H1 (cell line): Measurements from ENCODE around the gene CHAD. TPM values are rescaled to one million over a fixed set of nuclear protein-coding genes. Genes with fewer than 3 reads are reported as not detected.

Source experiments
- CTCF ChIA-PET: fragments of 300-600 bp; sonication (Branson Sonifier 250); formaldehyde crosslinking; loops from one replicate; lab custom pipeline; 2021; ENCODE audit not compliant: partially characterized antibody; lab: Charles Lee
- POLR2A ChIA-PET: fragments of 300-600 bp; sonication (Branson Sonifier 250); formaldehyde crosslinking; loops from one replicate; lab custom pipeline; 2021; ENCODE audit warnings: inconsistent platforms; ENCODE audit not compliant: partially characterized antibody; lab: Charles Lee
- DNase-seq, 2 experiments: peaks; one replicate each; pipeline versions ENCODE4 v3.0.0 to v3.0.0-alpha.2; 2010 to 2022; ENCODE audit warnings: low spot score in 2 of 2, low read depth in 1 of 2, mixed read lengths in 1 of 2
- FAIRE-seq: peaks from 2 replicates; lab custom pipeline; 2011; peaks lifted over from hg19 to GRCh38; lab: Jason Lieb, UNC
- H2AFZ ChIP-seq: 2 replicates; pipeline ENCODE4 v1.8.1; 2012; ENCODE audit warnings: low read length, inconsistent platforms
- H2AK5ac ChIP-seq: 2 replicates; pipeline ENCODE4 v1.6.1; 2013; ENCODE audit warnings: low read depth, low read length
- H2BK120ac ChIP-seq: replicated peaks from 2 replicates; pipeline ENCODE3; 2013; ENCODE audit warnings: low read depth, low read length, inconsistent platforms
- H2BK12ac ChIP-seq: 2 replicates; pipeline ENCODE4 v1.6.1; 2013; ENCODE audit warnings: low read depth, low read length
- H2BK15ac ChIP-seq: 2 replicates; pipeline ENCODE4 v1.6.1; 2013; ENCODE audit warnings: low read length
- H2BK20ac ChIP-seq: 2 replicates; pipeline ENCODE4 v1.6.1; 2013; ENCODE audit warnings: low read length
- H2BK5ac ChIP-seq: 2 replicates; pipeline ENCODE4 v1.6.1; 2013; ENCODE audit warnings: low read depth, low read length
- H3K14ac ChIP-seq: 2 replicates; pipeline ENCODE4 v1.6.1; 2013; ENCODE audit warnings: inconsistent platforms; ENCODE audit not compliant: insufficient read length
- H3K18ac ChIP-seq: 2 replicates; pipeline ENCODE4 v1.6.1; 2013; ENCODE audit warnings: low read length; ENCODE audit errors: extremely low read depth
- H3K23ac ChIP-seq: 2 replicates; pipeline ENCODE4 v1.6.1; 2013; ENCODE audit warnings: inconsistent platforms; ENCODE audit not compliant: insufficient read length
- H3K23me2 ChIP-seq: 2 replicates; pipeline ENCODE4 v1.6.1; 2013; ENCODE audit warnings: low read depth, low read length
- H3K27ac ChIP-seq: 2 replicates; pipeline ENCODE4 v1.6.1; 2011; ENCODE audit warnings: low read depth, low read length, inconsistent platforms
- H3K27me3 ChIP-seq, 4 experiments: replicated peaks in 1 of 4; 1 replicate in 1 of 4; 2 replicates in 3 of 4; pipeline versions ENCODE4 v1.6.1 to v1.8.1; 2011 to 2013; ENCODE audit warnings: low read length in 3 of 4, mild to moderate bottlenecking in 3 of 4, inconsistent platforms in 2 of 4, mixed read lengths in 2 of 4, moderate library complexity in 1 of 4; ENCODE audit not compliant: control insufficient read depth in 3 of 4, insufficient read depth in 3 of 4; ENCODE audit errors: extremely low read depth in 1 of 4
- H3K36me3 ChIP-seq, 4 experiments: 2 replicates each; pipeline versions ENCODE4 v1.6.1 to v1.8.1; 2011 to 2013; ENCODE audit warnings: mild to moderate bottlenecking in 4 of 4, low read length in 3 of 4, moderate library complexity in 2 of 4, control low read depth in 1 of 4, inconsistent platforms in 1 of 4; ENCODE audit not compliant: insufficient read depth in 4 of 4, control insufficient read depth in 2 of 4
- H3K4ac ChIP-seq: replicated peaks from 2 replicates; pipeline ENCODE3; 2013; ENCODE audit warnings: low read length, low read depth, mixed read lengths, inconsistent platforms; ENCODE audit not compliant: insufficient read length
- H3K4me1 ChIP-seq, 4 experiments: replicated peaks in 1 of 4; 1 replicate in 1 of 4; 2 replicates in 3 of 4; pipeline versions ENCODE4 v1.6.1 to v1.8.1; 2011 to 2013; ENCODE audit warnings: low read length in 3 of 4, inconsistent platforms in 2 of 4, mixed read lengths in 1 of 4; ENCODE audit not compliant: insufficient read depth in 4 of 4, control insufficient read depth in 3 of 4
- H3K4me2 ChIP-seq, 2 experiments: 2 replicates each; pipeline versions ENCODE4 v1.6.1 to v1.8.1; 2011 to 2013; ENCODE audit warnings: low read depth in 2 of 2, low read length in 2 of 2, control low read depth in 1 of 2, inconsistent platforms in 1 of 2, mild to moderate bottlenecking in 1 of 2; ENCODE audit not compliant: insufficient read depth in 1 of 2
- H3K4me3 ChIP-seq, 4 experiments: fragments of 200-600, 300-600 bp in 1 of 4; sonication (generic), shearing (Covaris generic), sonication (Bioruptor Twin) in 1 of 4; 2 replicates each; pipeline versions ENCODE4 v1.5.1 to v1.8.1; 2011 to 2016; ENCODE audit warnings: low read length in 4 of 4, low read depth in 3 of 4, control low read depth in 2 of 4, inconsistent platforms in 2 of 4, mild to moderate bottlenecking in 2 of 4, mixed read lengths in 1 of 4, moderate library complexity in 1 of 4; ENCODE audit not compliant: insufficient read depth in 2 of 4; ENCODE audit errors: extremely low read depth in 1 of 4
- H3K56ac ChIP-seq: replicated peaks from 2 replicates; pipeline ENCODE3; 2013; ENCODE audit warnings: low read depth, mild to moderate bottlenecking, mixed read lengths, low read length, inconsistent platforms; ENCODE audit not compliant: insufficient read length
- H3K79me1 ChIP-seq: 2 replicates; pipeline ENCODE4 v1.6.1; 2013; ENCODE audit warnings: low read depth, low read length, control low read depth
- H3K79me2 ChIP-seq, 2 experiments: 2 replicates each; pipeline versions ENCODE4 v1.6.1 to v1.8.1; 2012 to 2013; ENCODE audit warnings: low read length in 2 of 2, mild to moderate bottlenecking in 2 of 2, inconsistent platforms in 1 of 2; ENCODE audit not compliant: insufficient read depth in 2 of 2, control insufficient read depth in 1 of 2
- H3K9ac ChIP-seq, 4 experiments: replicated peaks in 1 of 4; 1 replicate in 1 of 4; 2 replicates in 3 of 4; pipeline versions ENCODE4 v1.6.1 to v1.8.1; 2011 to 2013; ENCODE audit warnings: low read depth in 3 of 4, low read length in 3 of 4, control low read depth in 2 of 4, mild to moderate bottlenecking in 2 of 4, moderate library complexity in 2 of 4, inconsistent platforms in 1 of 4; ENCODE audit errors: extremely low read depth in 1 of 4
- H3K9me3 ChIP-seq, 2 experiments: 2 replicates each; pipeline versions ENCODE4 v1.6.1 to v1.8.1; 2012 to 2013; ENCODE audit warnings: mild to moderate bottlenecking in 2 of 2, moderate library complexity in 2 of 2, control low read depth in 1 of 2, inconsistent platforms in 1 of 2, low read depth in 1 of 2, low read length in 1 of 2, mixed read lengths in 1 of 2; ENCODE audit not compliant: insufficient read depth in 2 of 2
- H4K20me1 ChIP-seq, 2 experiments: replicated peaks in 1 of 2; 2 replicates each; pipeline versions ENCODE3 to v1.8.1; 2011 to 2013; ENCODE audit warnings: inconsistent platforms in 2 of 2, low read length in 2 of 2, mild to moderate bottlenecking in 1 of 2; ENCODE audit not compliant: insufficient read depth in 2 of 2, control insufficient read depth in 1 of 2
- H4K5ac ChIP-seq: 2 replicates; pipeline ENCODE4 v1.6.1; 2013; ENCODE audit warnings: low read length, low read depth, mixed read lengths, inconsistent platforms; ENCODE audit not compliant: insufficient read length
- H4K8ac ChIP-seq: 2 replicates; pipeline ENCODE4 v1.8.0; 2013; ENCODE audit warnings: mild to moderate bottlenecking, moderate library complexity, low read length, inconsistent platforms; ENCODE audit not compliant: insufficient read depth; ENCODE audit errors: extremely low read depth
- H4K91ac ChIP-seq: replicated peaks from 2 replicates; pipeline ENCODE3; 2013; ENCODE audit warnings: low read length, mixed read lengths, inconsistent platforms; ENCODE audit not compliant: insufficient read length
- EP300 ChIP-seq, 2 experiments: IDR thresholded peaks; 1 replicate in 1 of 2; 2 replicates in 1 of 2; pipeline ENCODE4 v1.6.1; 2011 to 2012; ENCODE audit warnings: low read depth in 2 of 2, low read length in 2 of 2, mild to moderate bottlenecking in 2 of 2, borderline replicate concordance in 1 of 2, inconsistent platforms in 1 of 2, moderate library complexity in 1 of 2
- HDAC2 ChIP-seq, 2 experiments: fragments of 300-600 bp in 1 of 2; sonication (generic) in 1 of 2; IDR thresholded peaks; 2 replicates each; pipeline ENCODE4 v1.6.1; 2011 to 2012; ENCODE audit warnings: low read depth in 2 of 2, low read length in 2 of 2, mild to moderate bottlenecking in 2 of 2, moderate library complexity in 2 of 2, borderline replicate concordance in 1 of 2, inconsistent platforms in 1 of 2
- WGBS, 2 experiments: shearing (Covaris generic) in 1 of 2; methylation state at CpG; one replicate each; pipeline versions ENCODE4 v1.1.6 to v1.1.7; 2013 to 2015; ENCODE audit warnings: low lambda C conversion rate in 2 of 2, mixed read lengths in 2 of 2, inconsistent platforms in 1 of 2, low coverage in 1 of 2, missing lambda C conversion rate in 1 of 2; ENCODE audit not compliant: insufficient replicate concordance in 2 of 2, insufficient coverage in 1 of 2, insufficient read length in 1 of 2; ENCODE audit errors: extremely low coverage in 1 of 2, missing lambda C conversion rate in 1 of 2; 5-methylcytosine and 5-hydroxymethylcytosine counted together
- polyA plus RNA-seq, 7 experiments: library from polyadenylated mRNA; depleted of rRNA in 3 of 7; stranded (reverse) in 5 of 7; unstranded in 2 of 7; fragments of >200 nt in 5 of 7; fragments of 200-250 nt in 2 of 7; gene quantifications; 1 replicate in 5 of 7; 2 replicates in 1 of 7; 4 replicates in 1 of 7; pipeline versions ENCODE4 v1.2.1 to v1.2.3, GENCODE V29; 2011 to 2013; ENCODE audit warnings: missing spikeins in 2 of 7, mixed read lengths in 2 of 7
- total RNA-seq: library from RNA; stranded (reverse); fragmentation: NEBNext Ultra II Directional; extraction: Animal tissue kit (Norgen Biotek cat#: 25700); gene quantifications from 2 replicates; pipeline ENCODE4 v1.2.1, GENCODE V29; 2021
- TF ChIP-seq, protein P1 (sequence below), 3 experiments: IDR thresholded peaks; 1 replicate in 2 of 3; 2 replicates in 1 of 3; pipeline versions ENCODE4 v1.5.1 to v1.6.1; 2011; ENCODE audit warnings: low read length in 3 of 3, mild to moderate bottlenecking in 3 of 3, inconsistent platforms in 2 of 3, low read depth in 1 of 3, moderate library complexity in 1 of 3; ENCODE audit not compliant: insufficient read depth in 1 of 3; ENCODE audit errors: control extremely low read depth in 1 of 3

Gene CHAD
- total and polyA plus RNA-seq, 2 of the 8 experiments (the other 6 are each of a cell fraction or from before 2014, with no cell fraction given), result 0.03 TPM; not detected in 1

DNA sequence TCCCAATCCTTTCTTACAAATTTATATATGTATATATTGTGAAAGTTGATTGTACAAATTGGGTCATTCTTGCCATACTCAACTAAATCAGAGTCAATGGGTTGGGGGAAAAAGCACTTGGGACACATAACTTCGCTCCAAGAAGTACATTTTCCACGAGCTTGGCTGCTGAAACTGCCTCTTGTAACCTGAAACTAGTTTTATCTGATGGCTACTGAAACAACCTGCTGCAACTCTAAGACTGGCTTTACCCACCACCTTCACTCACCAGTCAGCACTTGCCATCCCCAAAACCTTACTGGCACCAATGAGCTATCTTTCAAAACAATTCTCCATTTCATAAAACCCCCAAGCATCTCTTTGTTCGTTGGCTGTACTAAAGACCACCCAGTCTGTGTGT lies 25.1 kb upstream of the CHAD start:
- H3K79me1 ChIP-seq, result no peaks in the 10 kb centered on the region
- no peaks in the 10 kb centered on the region for H3K23me2 ChIP-seq
- H2AFZ ChIP-seq, result 0 out of 2 replicates have a peak overlapping the region, but pooled peaks have one; percentile 62
- no peak overlapping the region for H2AK5ac ChIP-seq
- no peak overlapping the region for H4K8ac ChIP-seq
- H3K23ac ChIP-seq, result no peak overlapping the region
- H2BK20ac ChIP-seq, result no peak overlapping the region
- 74% methylated on average over 3 of the region's 3 CpGs; no CpG with 5 or more reads in 1 of the 2 experiments for WGBS, 2 experiments
- FAIRE-seq (no peak), DNase-seq (no peak)
- H3K9ac ChIP-seq, result no peak overlapping the region
- no peaks in the 10 kb centered on the region for H3K4me1 ChIP-seq
- H3K4me3 ChIP-seq, result no peak overlapping the region
- no peak overlapping the region for H4K91ac ChIP-seq
- H4K5ac ChIP-seq, result no peak overlapping the region
- no peak overlapping the region for H3K18ac ChIP-seq
- ChIA-PET CTCF (interaction anchor here (0.9 to 3.2 kb wide), 12 partner anchors 8 to 202 kb away, joined by 3 to 12 read pairs (median 6); partner anchors contain the start of gene LRRC59), POLR2A (no interaction called here)
- no peaks in the 10 kb centered on the region for H3K36me3 ChIP-seq
- H3K4ac ChIP-seq, result no peak overlapping the region
- no peak overlapping the region for H3K14ac ChIP-seq
- H2BK120ac ChIP-seq, result no peak overlapping the region
- no peak overlapping the region for H2BK5ac ChIP-seq
- TF ChIP-seq, protein P1, sequence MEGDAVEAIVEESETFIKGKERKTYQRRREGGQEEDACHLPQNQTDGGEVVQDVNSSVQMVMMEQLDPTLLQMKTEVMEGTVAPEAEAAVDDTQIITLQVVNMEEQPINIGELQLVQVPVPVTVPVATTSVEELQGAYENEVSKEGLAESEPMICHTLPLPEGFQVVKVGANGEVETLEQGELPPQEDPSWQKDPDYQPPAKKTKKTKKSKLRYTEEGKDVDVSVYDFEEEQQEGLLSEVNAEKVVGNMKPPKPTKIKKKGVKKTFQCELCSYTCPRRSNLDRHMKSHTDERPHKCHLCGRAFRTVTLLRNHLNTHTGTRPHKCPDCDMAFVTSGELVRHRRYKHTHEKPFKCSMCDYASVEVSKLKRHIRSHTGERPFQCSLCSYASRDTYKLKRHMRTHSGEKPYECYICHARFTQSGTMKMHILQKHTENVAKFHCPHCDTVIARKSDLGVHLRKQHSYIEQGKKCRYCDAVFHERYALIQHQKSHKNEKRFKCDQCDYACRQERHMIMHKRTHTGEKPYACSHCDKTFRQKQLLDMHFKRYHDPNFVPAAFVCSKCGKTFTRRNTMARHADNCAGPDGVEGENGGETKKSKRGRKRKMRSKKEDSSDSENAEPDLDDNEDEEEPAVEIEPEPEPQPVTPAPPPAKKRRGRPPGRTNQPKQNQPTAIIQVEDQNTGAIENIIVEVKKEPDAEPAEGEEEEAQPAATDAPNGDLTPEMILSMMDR (IDR thresholded peaks at IDR 0.05; ENCODE audit: control extremely low read depth in 1 of 3, insufficient read depth in 1 of 3, low read depth in 1 of 3, low read length in 3 of 3), result no peak
- TF ChIP-seq HDAC2 (IDR thresholded peaks at IDR 0.05; ENCODE audit: borderline replicate concordance in 1 of 2, low read depth in 2 of 2, low read length in 2 of 2) (no peak), EP300 (IDR thresholded peaks at IDR 0.05; ENCODE audit: borderline replicate concordance in 1 of 2, low read depth in 2 of 2, low read length in 2 of 2) (peak in 1 of 2 experiments; percentile 74; a peak in 1 of 3 replicates)
- no peaks in the 10 kb centered on the region for H3K79me2 ChIP-seq
- no peak overlapping the region for H2BK15ac ChIP-seq
- H3K27me3 ChIP-seq, result no peaks in the 10 kb centered on the region
- H3K4me2 ChIP-seq, result no peak overlapping the region
- H2BK12ac ChIP-seq, result no peak overlapping the region
- no peak overlapping the region for H3K56ac ChIP-seq
- no peaks in the 10 kb centered on the region for H3K9me3 ChIP-seq
- no peaks in the 10 kb centered on the region for H4K20me1 ChIP-seq
- H3K27ac ChIP-seq, result no peak overlapping the region
